ENCODE measurements around the gene KRT32.

DNA sequence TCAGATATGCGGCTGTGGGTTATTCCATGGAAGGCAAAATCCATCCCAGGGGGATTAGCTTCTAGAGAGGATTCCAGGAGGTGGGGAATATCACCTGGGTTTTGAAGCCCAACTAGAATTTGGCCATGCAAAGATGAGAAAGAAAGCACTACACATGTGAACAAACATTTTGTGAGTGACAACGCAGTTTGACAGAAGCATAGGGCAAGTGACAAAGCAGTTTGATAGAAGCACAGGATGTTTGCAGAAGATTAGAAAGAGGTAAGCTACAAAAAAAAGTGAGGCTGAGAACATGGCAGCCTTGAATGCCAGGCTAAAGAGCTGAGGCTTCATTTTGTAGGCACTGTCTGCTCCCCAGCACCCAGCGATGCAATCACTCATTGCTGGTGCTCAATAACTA lies 14.1 kb downstream of the KRT32 start:
- TF ChIP-seq, protein P1, sequence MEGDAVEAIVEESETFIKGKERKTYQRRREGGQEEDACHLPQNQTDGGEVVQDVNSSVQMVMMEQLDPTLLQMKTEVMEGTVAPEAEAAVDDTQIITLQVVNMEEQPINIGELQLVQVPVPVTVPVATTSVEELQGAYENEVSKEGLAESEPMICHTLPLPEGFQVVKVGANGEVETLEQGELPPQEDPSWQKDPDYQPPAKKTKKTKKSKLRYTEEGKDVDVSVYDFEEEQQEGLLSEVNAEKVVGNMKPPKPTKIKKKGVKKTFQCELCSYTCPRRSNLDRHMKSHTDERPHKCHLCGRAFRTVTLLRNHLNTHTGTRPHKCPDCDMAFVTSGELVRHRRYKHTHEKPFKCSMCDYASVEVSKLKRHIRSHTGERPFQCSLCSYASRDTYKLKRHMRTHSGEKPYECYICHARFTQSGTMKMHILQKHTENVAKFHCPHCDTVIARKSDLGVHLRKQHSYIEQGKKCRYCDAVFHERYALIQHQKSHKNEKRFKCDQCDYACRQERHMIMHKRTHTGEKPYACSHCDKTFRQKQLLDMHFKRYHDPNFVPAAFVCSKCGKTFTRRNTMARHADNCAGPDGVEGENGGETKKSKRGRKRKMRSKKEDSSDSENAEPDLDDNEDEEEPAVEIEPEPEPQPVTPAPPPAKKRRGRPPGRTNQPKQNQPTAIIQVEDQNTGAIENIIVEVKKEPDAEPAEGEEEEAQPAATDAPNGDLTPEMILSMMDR (optimal IDR thresholded peaks at IDR 0.05 in 1 of 3, IDR thresholded peaks at IDR 0.05 in 1 of 3, conservative IDR thresholded peaks at IDR 0.05 in 1 of 3; ENCODE audit: extremely low read depth in 1 of 3, insufficient read depth in 2 of 3, low read length in 3 of 3): no peak
- no peak for TF ChIP-seq EZH2 (IDR thresholded peaks at IDR 0.05; ENCODE audit: low read length)

Measured in keratinocyte (primary cell).